ENCODE data around the gene TAC4.

TAC4 gene

GRCh38 chr17:49819651-49820050 is 28.2 kb downstream of the TAC4 start:
- H3K9me3 ChIP-seq (ENCODE audit: control insufficient read depth in 2 of 2, low read length in 2 of 2): no peaks in the 10 kb centered on the region
- peaks cover 9 to 12% of the 10 kb centered on the region in 2 donors for H3K4me1 ChIP-seq (ENCODE audit: control insufficient read depth in 2 of 2, insufficient read depth in 2 of 2, low read length in 2 of 2)
- H3K9ac ChIP-seq (ENCODE audit: low read depth in 1 of 2, low read length in 2 of 2): no peak overlapping the region
- peaks cover 53 to 73% of the 10 kb centered on the region in 2 donors for H3K36me3 ChIP-seq (ENCODE audit: control insufficient read depth in 2 of 2, insufficient read depth in 2 of 2, low read length in 2 of 2)
- H3K4me3 ChIP-seq (ENCODE audit: low read length in 2 of 2): no peak overlapping the region
- no peak overlapping the region for H3K27ac ChIP-seq (ENCODE audit: low read depth in 2 of 2, low read length in 2 of 2)
- no peaks in the 10 kb centered on the region for H3K27me3 ChIP-seq (ENCODE audit: control insufficient read depth in 2 of 2, insufficient read depth in 2 of 2, low read length in 2 of 2)

- Histone ChIP-seq H3K27ac (ENCODE audit: low read depth in 2 of 2, low read length in 2 of 2) (no peak overlapping the region), H3K36me3 (ENCODE audit: control insufficient read depth in 2 of 2, insufficient read depth in 2 of 2, low read length in 2 of 2) (peaks cover 57 to 71% of the 10 kb centered on the region in 2 donors), H3K9me3 (ENCODE audit: control insufficient read depth in 2 of 2, low read length in 2 of 2) (no peaks in the 10 kb centered on the region), H3K4me3 (ENCODE audit: low read length in 2 of 2) (no peak overlapping the region), H3K4me1 (ENCODE audit: control insufficient read depth in 2 of 2, insufficient read depth in 2 of 2, low read length in 2 of 2) (peaks cover 9 to 12% of the 10 kb centered on the region in 2 donors), H3K27me3 (ENCODE audit: control insufficient read depth in 2 of 2, insufficient read depth in 2 of 2, low read length in 2 of 2) (no peaks in the 10 kb centered on the region), H3K9ac (ENCODE audit: low read depth in 1 of 2, low read length in 2 of 2) (no peak overlapping the region)
Observed at GRCh38 chr17:49819138-49819537, 28.7 kb downstream of the TAC4 start.

GRCh38 chr17:49817993-49818392 is 29.9 kb downstream of the TAC4 start:
- peaks cover 5 to 6% of the 10 kb centered on the region in 2 donors for H3K4me1 ChIP-seq (ENCODE audit: control insufficient read depth in 2 of 2, insufficient read depth in 2 of 2, low read length in 2 of 2)

GRCh38 chr17:49815761-49816281 is 32.0 kb downstream of the TAC4 start:
- H3K36me3 ChIP-seq (ENCODE audit: control insufficient read depth in 2 of 2, insufficient read depth in 2 of 2, low read length in 2 of 2): peaks cover 51 to 60% of the 10 kb centered on the region in 2 donors
- H3K9ac ChIP-seq (ENCODE audit: low read depth in 1 of 2, low read length in 2 of 2): no peak overlapping the region
- H3K27me3 ChIP-seq (ENCODE audit: control insufficient read depth in 2 of 2, insufficient read depth in 2 of 2, low read length in 2 of 2): no peaks in the 10 kb centered on the region
- no peak overlapping the region for H3K4me3 ChIP-seq (ENCODE audit: low read length in 2 of 2)
- H3K9me3 ChIP-seq (ENCODE audit: control insufficient read depth in 2 of 2, low read length in 2 of 2): no peaks in the 10 kb centered on the region
- no peak overlapping the region for H3K27ac ChIP-seq (ENCODE audit: low read depth in 2 of 2, low read length in 2 of 2)
- no peaks in the 10 kb centered on the region for H3K4me1 ChIP-seq (ENCODE audit: control insufficient read depth in 2 of 2, insufficient read depth in 2 of 2, low read length in 2 of 2)

More at GRCh38 chr17:49817993-49818392, 29.9 kb downstream of the TAC4 start:
- H3K36me3 ChIP-seq (ENCODE audit: control insufficient read depth in 2 of 2, insufficient read depth in 2 of 2, low read length in 2 of 2): peaks cover 55 to 71% of the 10 kb centered on the region in 2 donors
- no peak overlapping the region for H3K4me3 ChIP-seq (ENCODE audit: low read length in 2 of 2)
- H3K9me3 ChIP-seq (ENCODE audit: control insufficient read depth in 2 of 2, low read length in 2 of 2): no peaks in the 10 kb centered on the region
- H3K27ac ChIP-seq (ENCODE audit: low read depth in 2 of 2, low read length in 2 of 2): no peak overlapping the region
- H3K9ac ChIP-seq (ENCODE audit: low read depth in 1 of 2, low read length in 2 of 2): no peak overlapping the region
- no peaks in the 10 kb centered on the region for H3K27me3 ChIP-seq (ENCODE audit: control insufficient read depth in 2 of 2, insufficient read depth in 2 of 2, low read length in 2 of 2)

- no peaks in the 10 kb centered on the region for H3K4me1 ChIP-seq (ENCODE audit: control insufficient read depth in 2 of 2, insufficient read depth in 2 of 2, low read length in 2 of 2)
- no peak overlapping the region for H3K27ac ChIP-seq (ENCODE audit: low read depth in 2 of 2, low read length in 2 of 2)
- H3K27me3 ChIP-seq (ENCODE audit: control insufficient read depth in 2 of 2, insufficient read depth in 2 of 2, low read length in 2 of 2): no peaks in the 10 kb centered on the region
- H3K9ac ChIP-seq (ENCODE audit: low read depth in 1 of 2, low read length in 2 of 2): no peak overlapping the region
- peaks cover 55 to 63% of the 10 kb centered on the region in 2 donors for H3K36me3 ChIP-seq (ENCODE audit: control insufficient read depth in 2 of 2, insufficient read depth in 2 of 2, low read length in 2 of 2)
- no peaks in the 10 kb centered on the region for H3K9me3 ChIP-seq (ENCODE audit: control insufficient read depth in 2 of 2, low read length in 2 of 2)
- no peak overlapping the region for H3K4me3 ChIP-seq (ENCODE audit: low read length in 2 of 2)
Observed at GRCh38 chr17:49814781-49815529, 32.9 kb downstream of the TAC4 start.

GRCh38 chr17:49809056-49809455 is 38.8 kb downstream of the TAC4 start:
- Histone ChIP-seq H3K27me3 (ENCODE audit: control insufficient read depth in 2 of 2, insufficient read depth in 2 of 2, low read length in 2 of 2) (no peaks in the 10 kb centered on the region), H3K4me3 (ENCODE audit: low read length in 2 of 2) (no peak overlapping the region), H3K9ac (ENCODE audit: low read depth in 1 of 2, low read length in 2 of 2) (no peak overlapping the region), H3K27ac (ENCODE audit: low read depth in 2 of 2, low read length in 2 of 2) (no peak overlapping the region), H3K36me3 (ENCODE audit: control insufficient read depth in 2 of 2, insufficient read depth in 2 of 2, low read length in 2 of 2) (peaks cover 54 to 63% of the 10 kb centered on the region in 2 donors), H3K4me1 (ENCODE audit: control insufficient read depth in 2 of 2, insufficient read depth in 2 of 2, low read length in 2 of 2) (no peaks in the 10 kb centered on the region), H3K9me3 (ENCODE audit: control insufficient read depth in 2 of 2, low read length in 2 of 2) (no peaks in the 10 kb centered on the region)

GRCh38 chr17:49798738-49799137 is 49.1 kb downstream of the TAC4 start:
- Histone ChIP-seq H3K9me3 (ENCODE audit: control insufficient read depth in 2 of 2, low read length in 2 of 2) (no peaks in the 10 kb centered on the region), H3K4me1 (ENCODE audit: control insufficient read depth in 2 of 2, insufficient read depth in 2 of 2, low read length in 2 of 2) (no peaks in the 10 kb centered on the region), H3K27ac (ENCODE audit: low read depth in 2 of 2, low read length in 2 of 2) (no peak overlapping the region), H3K9ac (ENCODE audit: low read depth in 1 of 2, low read length in 2 of 2) (no peak overlapping the region), H3K36me3 (ENCODE audit: control insufficient read depth in 2 of 2, insufficient read depth in 2 of 2, low read length in 2 of 2) (peaks cover 48 to 69% of the 10 kb centered on the region in 2 donors), H3K27me3 (ENCODE audit: control insufficient read depth in 2 of 2, insufficient read depth in 2 of 2, low read length in 2 of 2) (no peaks in the 10 kb centered on the region), H3K4me3 (ENCODE audit: low read length in 2 of 2) (no peak overlapping the region)

GRCh38 chr17:49798182-49798581 is 49.7 kb downstream of the TAC4 start:
- Histone ChIP-seq H3K27ac (ENCODE audit: low read depth in 2 of 2, low read length in 2 of 2) (no peak overlapping the region), H3K9ac (ENCODE audit: low read depth in 1 of 2, low read length in 2 of 2) (no peak overlapping the region)

GRCh38 chr17:49795372-49795771 is 52.5 kb downstream of the TAC4 start:
- no peak overlapping the region for H3K9ac ChIP-seq (ENCODE audit: low read depth in 1 of 2, low read length in 2 of 2)
- no peak overlapping the region for H3K27ac ChIP-seq (ENCODE audit: low read depth in 2 of 2, low read length in 2 of 2)
- H3K36me3 ChIP-seq (ENCODE audit: control insufficient read depth in 2 of 2, insufficient read depth in 2 of 2, low read length in 2 of 2): peaks cover 57 to 65% of the 10 kb centered on the region in 2 donors
- H3K9me3 ChIP-seq (ENCODE audit: control insufficient read depth in 2 of 2, low read length in 2 of 2): no peaks in the 10 kb centered on the region
- no peaks in the 10 kb centered on the region for H3K27me3 ChIP-seq (ENCODE audit: control insufficient read depth in 2 of 2, insufficient read depth in 2 of 2, low read length in 2 of 2)
- H3K4me3 ChIP-seq (ENCODE audit: low read length in 2 of 2): no peak overlapping the region
- peaks cover 0 to 1% of the 10 kb centered on the region in 2 donors for H3K4me1 ChIP-seq (ENCODE audit: control insufficient read depth in 2 of 2, insufficient read depth in 2 of 2, low read length in 2 of 2)

More at GRCh38 chr17:49798182-49798581, 49.7 kb downstream of the TAC4 start:
- H3K36me3 ChIP-seq (ENCODE audit: control insufficient read depth in 2 of 2, insufficient read depth in 2 of 2, low read length in 2 of 2): peaks cover 49 to 69% of the 10 kb centered on the region in 2 donors
- no peak overlapping the region for H3K4me3 ChIP-seq (ENCODE audit: low read length in 2 of 2)
- H3K27me3 ChIP-seq (ENCODE audit: control insufficient read depth in 2 of 2, insufficient read depth in 2 of 2, low read length in 2 of 2): no peaks in the 10 kb centered on the region
- no peaks in the 10 kb centered on the region for H3K4me1 ChIP-seq (ENCODE audit: control insufficient read depth in 2 of 2, insufficient read depth in 2 of 2, low read length in 2 of 2)
- H3K9me3 ChIP-seq (ENCODE audit: control insufficient read depth in 2 of 2, low read length in 2 of 2): no peaks in the 10 kb centered on the region

- H3K4me1 ChIP-seq (ENCODE audit: control insufficient read depth in 2 of 2, insufficient read depth in 2 of 2, low read length in 2 of 2): peaks cover 9 to 11% of the 10 kb centered on the region in 2 donors
- no peaks in the 10 kb centered on the region for H3K27me3 ChIP-seq (ENCODE audit: control insufficient read depth in 2 of 2, insufficient read depth in 2 of 2, low read length in 2 of 2)
- peaks cover 47 to 50% of the 10 kb centered on the region in 2 donors for H3K36me3 ChIP-seq (ENCODE audit: control insufficient read depth in 2 of 2, insufficient read depth in 2 of 2, low read length in 2 of 2)
- no peak overlapping the region for H3K4me3 ChIP-seq (ENCODE audit: low read length in 2 of 2)
- no peak overlapping the region for H3K27ac ChIP-seq (ENCODE audit: low read depth in 2 of 2, low read length in 2 of 2)
- H3K9ac ChIP-seq (ENCODE audit: low read depth in 1 of 2, low read length in 2 of 2): no peak overlapping the region
- H3K9me3 ChIP-seq (ENCODE audit: control insufficient read depth in 2 of 2, low read length in 2 of 2): no peaks in the 10 kb centered on the region
Observed at GRCh38 chr17:49793309-49793708, 54.6 kb downstream of the TAC4 start.
